ENCODE data around the gene ZNF343.
"Not testable (repeated sequence)": the region's sequence is repeated elsewhere in the genome, so short reads cannot be mapped to it uniquely, and the experiment has no call there.

Gene ZNF343

GRCh38 chr20:2521369-2522305 is 12.9 kb upstream of the ZNF343 start:
- DNase-seq (ENCODE audit: extremely low read depth in 1 of 2, low read depth in 1 of 2), result no peak

DNA sequence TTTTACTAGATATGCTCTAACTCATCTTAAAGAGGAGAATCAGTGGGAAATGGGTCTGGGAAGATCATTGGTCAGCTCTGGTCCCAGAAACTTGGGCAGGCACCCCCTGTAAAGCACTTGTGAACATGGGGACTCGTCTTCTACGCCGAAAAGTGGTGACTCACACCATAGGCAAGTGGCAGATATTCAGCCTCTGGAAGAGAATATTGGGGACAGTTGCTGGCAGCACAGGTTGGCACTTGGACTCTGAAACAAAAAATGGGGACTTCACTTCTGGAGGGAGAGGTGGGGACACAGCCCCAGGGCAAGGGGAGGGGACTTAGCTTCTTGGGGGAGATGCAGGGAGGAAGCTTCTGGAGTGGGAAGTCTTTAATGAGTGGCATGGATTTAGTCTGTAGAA is 11.9 kb upstream of the ZNF343 start:
- DNase-seq (ENCODE audit: extremely low read depth in 1 of 2, low read depth in 1 of 2), result no peak

GRCh38 chr20:2519115-2519809 is 10.5 kb upstream of the ZNF343 start:
- DNase-seq (ENCODE audit: extremely low read depth in 1 of 2, low read depth in 1 of 2), result no peak

DNA sequence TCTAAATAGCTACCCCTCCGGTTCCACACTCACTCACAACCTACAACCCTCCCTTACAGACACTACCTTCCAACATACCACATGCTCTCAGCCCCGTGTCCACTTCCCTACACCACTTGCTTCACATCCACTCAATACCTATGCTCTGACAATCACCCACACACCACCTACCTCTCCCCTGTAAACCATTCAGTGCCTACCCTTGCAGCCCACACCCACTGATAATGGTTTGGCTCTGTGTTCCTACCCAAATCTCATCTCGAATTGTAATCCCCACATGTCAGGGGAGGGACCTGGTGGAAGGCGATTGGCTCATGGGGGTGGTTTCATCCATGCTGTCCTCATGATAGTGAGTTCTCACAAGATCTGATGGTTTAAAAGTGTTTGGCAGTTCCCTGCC is 9.8 kb upstream of the ZNF343 start:
- no peak for DNase-seq (ENCODE audit: extremely low read depth in 1 of 2, low read depth in 1 of 2)

- no peak for DNase-seq (ENCODE audit: extremely low read depth in 1 of 2, low read depth in 1 of 2)
Measured at GRCh38 chr20:2518096-2518495, 9.4 kb upstream of the ZNF343 start.

- no peak for DNase-seq (ENCODE audit: extremely low read depth in 1 of 2, low read depth in 1 of 2)
Measured at GRCh38 chr20:2516399-2516798, 7.7 kb upstream of the ZNF343 start.

DNA sequence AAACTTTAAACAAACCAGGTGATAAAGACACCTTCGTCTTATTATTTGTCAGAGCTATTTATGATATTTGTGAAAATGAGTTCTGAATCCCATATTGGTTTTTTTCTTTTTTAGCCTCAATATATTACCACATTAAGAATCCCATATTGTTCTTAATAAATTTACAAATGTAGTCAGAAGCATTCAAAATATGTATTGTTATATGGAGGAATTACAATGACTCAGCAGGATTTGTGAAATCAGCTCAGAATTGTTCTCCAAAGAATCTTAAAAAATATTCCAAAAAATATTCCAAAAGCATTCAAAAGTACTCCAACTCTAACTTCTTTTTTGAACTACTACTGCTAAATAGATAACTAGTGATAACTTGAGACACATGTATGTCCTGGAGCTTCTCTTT is 6.5 kb upstream of the ZNF343 start:
- DNase-seq (ENCODE audit: extremely low read depth in 1 of 2, low read depth in 1 of 2), result no peak

- DNase-seq (ENCODE audit: extremely low read depth in 1 of 2, low read depth in 1 of 2), result no peak
Measured at GRCh38 chr20:2509794-2510193, 1.1 kb upstream of the ZNF343 start.

- DNase-seq (ENCODE audit: extremely low read depth in 1 of 2, low read depth in 1 of 2), result no peak
Measured at GRCh38 chr20:2509468-2509781, 710 bp upstream of the ZNF343 start.

- no peak for DNase-seq (ENCODE audit: extremely low read depth in 1 of 2, low read depth in 1 of 2)
Measured at GRCh38 chr20:2507875-2508630, 662 bp downstream of the ZNF343 start.

DNA sequence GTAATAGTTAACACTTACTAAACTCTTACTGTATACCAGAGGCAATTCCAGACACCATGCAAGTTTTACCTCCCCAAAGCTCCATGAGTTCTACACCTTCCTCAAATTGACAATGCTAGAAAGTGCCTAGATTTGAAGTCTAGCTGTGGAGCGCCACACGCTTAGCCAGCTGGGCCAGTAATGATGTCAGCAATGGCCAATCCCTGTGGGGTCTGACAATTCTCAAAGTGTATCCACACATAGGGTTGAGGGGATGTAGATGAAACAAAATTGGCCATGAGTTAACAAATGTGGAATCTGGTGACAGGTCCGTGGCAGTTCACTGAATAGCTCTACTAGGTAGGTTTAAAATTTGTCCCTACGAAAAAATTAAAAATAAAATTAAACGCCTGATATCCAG is 1.3 kb downstream of the ZNF343 start:
- no peak for DNase-seq (ENCODE audit: extremely low read depth in 1 of 2, low read depth in 1 of 2)

DNA sequence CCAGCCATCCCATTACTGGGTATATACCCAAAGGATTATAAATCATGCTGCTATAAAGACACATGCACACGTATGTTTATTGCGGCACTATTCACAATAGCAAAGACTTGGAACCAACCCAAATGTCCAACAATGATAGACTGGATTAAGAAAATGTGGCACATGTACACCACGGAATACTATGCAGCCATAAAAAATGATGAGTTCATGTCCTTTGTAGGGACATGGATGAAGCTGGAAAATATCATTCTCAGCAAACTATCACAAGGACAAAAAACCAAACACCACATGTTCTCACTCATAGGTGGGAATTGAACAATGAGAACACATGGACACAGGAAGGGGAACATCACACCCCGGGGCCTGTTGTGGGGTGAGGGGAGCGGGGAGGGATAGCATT is 2.3 kb downstream of the ZNF343 start:
- DNase-seq (ENCODE audit: extremely low read depth in 1 of 2, low read depth in 1 of 2), result not testable (repeated sequence)

- DNase-seq (ENCODE audit: extremely low read depth in 1 of 2, low read depth in 1 of 2), result not testable (repeated sequence)
Measured at GRCh38 chr20:2504803-2505202, 3.9 kb downstream of the ZNF343 start.

DNA sequence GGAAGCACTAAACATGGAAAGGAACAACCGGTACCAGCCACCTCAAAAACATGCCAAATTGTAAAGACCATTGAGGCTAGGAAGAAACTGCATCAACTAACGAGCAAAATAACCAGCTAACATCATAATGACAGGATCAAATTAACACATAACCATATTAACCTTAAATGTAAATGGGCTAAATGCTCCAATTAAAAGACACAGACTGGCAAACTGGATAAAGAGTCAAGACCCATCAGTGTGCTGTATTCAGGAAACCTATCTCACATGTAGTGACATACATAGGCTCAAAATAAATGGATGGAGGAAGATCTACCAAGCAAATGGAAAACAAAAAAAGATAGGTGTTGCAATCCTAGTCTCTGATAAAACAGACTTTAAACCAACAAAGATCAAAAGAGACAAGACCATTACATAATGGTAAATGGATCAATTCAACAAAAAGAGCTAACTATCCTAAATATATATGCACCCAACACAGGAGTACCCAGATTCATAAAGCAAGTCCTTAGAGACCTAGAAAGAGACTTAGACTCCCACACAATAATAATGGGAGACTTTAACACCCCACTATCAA is 5.8 kb downstream of the ZNF343 start:
- not testable (repeated sequence) for DNase-seq (ENCODE audit: extremely low read depth in 1 of 2, low read depth in 1 of 2)

DNA sequence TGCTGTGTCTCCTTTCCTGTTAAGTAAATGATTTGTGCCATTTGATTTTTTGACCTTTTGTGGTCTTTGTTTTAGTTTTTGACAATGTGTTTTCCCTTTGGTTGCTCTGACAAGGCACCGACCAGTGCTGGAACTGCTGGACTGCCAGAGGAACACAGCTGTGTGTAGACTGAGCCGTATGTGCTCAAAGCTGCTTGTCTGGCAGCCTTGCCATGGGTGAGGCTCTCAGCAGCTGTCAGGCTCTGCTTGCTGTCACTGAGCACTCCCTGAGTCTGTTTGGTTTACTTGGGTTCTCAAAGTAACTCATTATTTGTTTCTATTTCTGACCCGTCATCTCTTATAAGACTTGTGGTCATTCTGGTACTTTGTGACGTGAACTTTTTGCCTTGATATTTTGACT is 23.1 kb downstream of the ZNF343 start:
- no peak for DNase-seq (ENCODE audit: extremely low read depth in 1 of 2, low read depth in 1 of 2)

GRCh38 chr20:2485080-2485479 is 23.6 kb downstream of the ZNF343 start:
- no peak for DNase-seq (ENCODE audit: extremely low read depth in 1 of 2, low read depth in 1 of 2)

DNA sequence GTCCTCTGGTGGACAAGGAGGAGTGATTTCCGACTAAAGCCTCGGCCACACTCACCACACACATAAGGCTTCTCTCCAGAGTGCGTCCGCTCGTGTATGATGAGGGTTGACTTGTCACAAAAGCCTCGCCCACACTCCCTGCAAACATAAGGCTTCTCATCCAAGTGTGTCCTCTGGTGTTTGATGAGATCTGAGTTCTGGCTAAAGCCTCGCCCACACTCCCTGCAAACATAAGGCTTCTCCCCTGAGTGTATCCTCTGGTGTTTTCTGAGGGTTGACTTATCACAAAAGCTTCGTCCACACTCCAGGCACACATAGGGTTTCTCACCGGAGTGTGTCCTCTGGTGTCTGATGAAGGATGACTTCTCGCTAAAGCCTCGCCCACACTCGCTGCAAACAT is 25.2 kb downstream of the ZNF343 start:
- DNase-seq (ENCODE audit: extremely low read depth in 1 of 2, low read depth in 1 of 2), result no peak

DNA sequence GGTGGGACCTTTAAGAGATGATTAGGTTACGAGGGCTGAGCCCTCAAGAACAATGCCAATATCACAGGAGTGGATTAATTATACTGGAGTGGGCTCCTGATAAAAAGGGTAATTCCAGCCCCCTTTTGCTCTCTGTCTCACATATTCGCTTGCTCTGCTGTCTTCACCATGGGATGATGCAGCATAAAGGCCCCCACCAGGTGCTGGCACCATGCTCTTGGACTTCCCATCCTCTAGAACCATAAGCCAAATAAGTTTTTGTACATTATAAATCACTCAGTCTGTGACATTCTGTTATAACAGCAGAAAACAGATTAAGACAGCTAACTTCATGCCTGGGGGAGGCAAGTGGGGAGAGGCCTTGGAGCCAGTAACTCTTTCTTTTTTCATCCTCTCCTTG is 28.3 kb downstream of the ZNF343 start:
- DNase-seq (ENCODE audit: extremely low read depth in 1 of 2, low read depth in 1 of 2), result no peak

DNA sequence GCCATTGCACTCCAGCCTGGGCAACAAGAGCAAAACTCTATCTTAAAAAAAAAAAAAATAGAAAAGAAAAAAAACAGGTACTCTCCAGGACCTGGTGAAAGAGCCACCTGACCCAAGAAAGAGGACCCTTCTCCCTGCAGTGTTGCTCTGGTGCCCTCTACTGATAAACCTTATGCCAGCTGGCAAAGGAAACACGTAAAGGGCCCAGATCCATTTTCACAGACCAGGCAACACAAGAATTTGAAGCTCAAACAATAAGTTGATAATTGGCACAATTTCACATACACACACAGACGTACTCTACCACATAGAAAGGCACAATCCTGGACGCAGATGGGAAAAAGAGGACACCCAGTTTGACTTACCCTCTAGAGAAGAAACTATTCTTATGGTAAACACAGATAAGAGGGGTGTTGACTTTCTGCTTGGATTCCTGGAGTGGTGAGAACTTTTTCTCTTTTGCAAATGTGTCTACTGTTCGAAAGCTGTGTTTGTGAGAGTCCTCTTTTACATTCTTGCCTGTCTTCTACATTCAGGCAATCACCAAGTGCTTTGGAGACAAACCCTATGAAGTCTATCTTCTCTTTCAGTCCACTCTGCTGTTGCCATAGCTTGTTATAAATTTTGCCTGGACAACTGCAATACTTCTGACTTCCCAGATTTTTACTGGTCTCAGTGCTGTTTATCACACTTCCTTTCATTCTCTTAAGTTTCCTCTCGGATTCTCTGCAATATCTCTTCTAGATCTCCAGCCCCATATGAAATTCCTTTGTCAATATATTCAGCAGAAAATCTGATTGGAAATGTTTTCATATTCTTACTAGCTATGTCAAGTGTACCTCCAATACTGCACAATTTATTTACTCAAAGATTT is 31.7 kb downstream of the ZNF343 start:
- no peak for DNase-seq (ENCODE audit: extremely low read depth in 1 of 2, low read depth in 1 of 2)

Measured in stimulated activated CD8-positive, alpha-beta memory T cell treated with anti-CD3 and anti-CD28 coated beads, Interleukin-7, amount 100 ng/mL, for 48 hours (primary cell).